A673 (cell line): Measurements from ENCODE around the gene LRP6.

Experiments used
- CTCF ChIP-seq: fragments of 300-800, 200-600 bp; sonication (generic); conservative IDR thresholded peaks from 2 replicates; pipeline ENCODE4 v1.5.1; 2017; ENCODE audit warnings: low read depth, mild to moderate bottlenecking, antibody characterized with exemption, low read length, moderate library complexity, mixed read lengths
- EZH2 ChIP-seq: fragments of 200-600 bp; sonication (generic); IDR thresholded peaks from 2 replicates; pipeline ENCODE4 v1.6.1; 2017; ENCODE audit warnings: borderline replicate concordance, low read depth, mild to moderate bottlenecking, mixed read lengths, antibody characterized with exemption, low read length; ENCODE audit not compliant: poor library complexity, severe bottlenecking

- TF ChIP-seq EZH2 (no peak), CTCF (no peak)
Measured at GRCh38 chr12:12180575-12180974, 86.3 kb downstream of the LRP6 start.
